Neuron (in vitro differentiated cells): ENCODE data around the gene GPR89B.
"Not testable (repeated sequence)": the region's sequence is repeated elsewhere in the genome, so short reads cannot be mapped to it uniquely, and the experiment has no call there.

ENCODE experiments used
- H2AFZ ChIP-seq: one replicate; pipeline ENCODE4 v1.6.1; 2013; ENCODE audit warnings: low read depth, mild to moderate bottlenecking, inconsistent platforms, low read length, moderate library complexity
- H3K27me3 ChIP-seq: one replicate; pipeline ENCODE4 v1.6.1; 2013; ENCODE audit warnings: low read length; ENCODE audit not compliant: insufficient read depth
- H3K36me3 ChIP-seq: one replicate; pipeline ENCODE4 v1.6.1; 2013; ENCODE audit warnings: low read length; ENCODE audit not compliant: insufficient read depth
- H3K4me1 ChIP-seq: one replicate; pipeline ENCODE4 v1.6.1; 2013; ENCODE audit warnings: low read length; ENCODE audit not compliant: insufficient read depth
- H3K4me3 ChIP-seq: 2 replicates; pipeline ENCODE4 v1.5.1; 2013; ENCODE audit warnings: mild to moderate bottlenecking, low read length, moderate library complexity
- H3K9me3 ChIP-seq: one replicate; pipeline ENCODE4 v1.6.1; 2013; ENCODE audit warnings: low read length

The GPR89B gene

GRCh38 chr1:148014289-148015200 lies 86.3 kb downstream of the GPR89B start:
- H3K4me1 ChIP-seq, H3K9me3 ChIP-seq, H3K36me3 ChIP-seq, H2AFZ ChIP-seq, H3K4me3 ChIP-seq, H3K27me3 ChIP-seq: not testable (repeated sequence)

- H3K4me3 ChIP-seq, H3K36me3 ChIP-seq: not testable (repeated sequence)
Observed at GRCh38 chr1:148024918-148025317, 96.7 kb downstream of the GPR89B start.

DNA sequence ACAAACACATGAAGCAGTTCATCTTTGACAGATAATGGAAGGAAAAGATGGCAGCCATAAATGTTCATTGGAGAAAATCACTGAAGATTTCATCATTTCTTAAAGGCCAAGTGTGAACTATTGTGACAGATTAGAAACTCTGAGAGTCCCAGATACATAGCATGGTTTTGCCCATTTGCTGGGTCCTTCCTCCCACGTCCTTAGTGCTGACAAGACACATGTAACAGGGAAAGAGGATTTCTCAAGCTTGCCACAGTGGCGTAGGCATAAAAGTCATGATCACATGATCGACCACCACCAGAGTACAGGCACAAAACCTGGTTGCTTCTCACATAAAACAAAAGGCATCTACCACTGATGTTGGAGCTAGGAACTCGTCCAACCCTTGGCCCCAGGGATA lies 98.8 kb downstream of the GPR89B start:
- H3K4me3 ChIP-seq, H3K27me3 ChIP-seq, H3K36me3 ChIP-seq, H2AFZ ChIP-seq, H3K4me1 ChIP-seq, H3K9me3 ChIP-seq: not testable (repeated sequence)

More at GRCh38 chr1:148024918-148025317, 96.7 kb downstream of the GPR89B start:
- H2AFZ ChIP-seq, H3K9me3 ChIP-seq, H3K27me3 ChIP-seq, H3K4me1 ChIP-seq: not testable (repeated sequence)

DNA sequence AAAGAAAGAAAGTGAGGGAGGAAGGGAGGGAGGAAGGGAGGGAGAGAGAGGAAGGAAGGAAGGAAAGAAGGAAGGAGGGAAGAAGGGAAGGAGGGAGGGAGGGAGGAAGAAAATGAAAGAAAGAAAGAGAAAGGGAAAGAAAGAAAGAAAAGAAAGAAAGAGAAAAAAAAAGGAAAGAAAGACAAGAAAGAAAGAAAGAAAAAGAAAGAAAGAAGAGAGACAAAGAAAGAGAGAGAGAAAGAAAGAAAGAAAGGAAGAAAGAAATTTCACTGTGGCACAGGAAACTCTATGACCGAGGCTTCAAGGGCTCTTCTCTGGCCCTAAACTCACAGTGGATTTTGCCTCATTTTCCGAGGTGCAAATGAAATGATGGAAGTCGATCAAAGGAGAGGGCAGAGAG lies 104.0 kb downstream of the GPR89B start:
- not testable (repeated sequence) for H2AFZ ChIP-seq, H3K36me3 ChIP-seq, H3K9me3 ChIP-seq, H3K4me3 ChIP-seq, H3K4me1 ChIP-seq, H3K27me3 ChIP-seq

DNA sequence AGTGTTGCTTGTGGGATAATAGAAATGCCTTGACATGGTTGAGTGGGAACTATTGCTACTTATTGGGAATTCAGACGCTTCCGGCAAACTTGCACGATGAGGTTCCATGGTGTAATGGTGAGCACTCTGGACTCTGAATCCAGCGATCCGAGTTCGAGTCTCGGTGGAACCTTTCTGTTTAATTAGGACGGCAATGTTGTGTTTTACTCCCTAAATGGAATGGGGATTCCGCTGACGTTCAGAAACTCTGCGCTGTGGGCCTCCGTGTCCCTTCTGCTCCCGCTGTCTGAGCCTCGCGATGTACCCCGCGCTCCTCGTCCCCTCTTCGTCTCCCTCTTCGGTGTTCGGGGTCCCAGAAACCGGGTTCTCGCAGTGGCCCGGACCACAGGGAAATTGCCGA lies 104.5 kb downstream of the GPR89B start:
- not testable (repeated sequence) for H3K4me1 ChIP-seq, H3K4me3 ChIP-seq, H3K27me3 ChIP-seq

DNA sequence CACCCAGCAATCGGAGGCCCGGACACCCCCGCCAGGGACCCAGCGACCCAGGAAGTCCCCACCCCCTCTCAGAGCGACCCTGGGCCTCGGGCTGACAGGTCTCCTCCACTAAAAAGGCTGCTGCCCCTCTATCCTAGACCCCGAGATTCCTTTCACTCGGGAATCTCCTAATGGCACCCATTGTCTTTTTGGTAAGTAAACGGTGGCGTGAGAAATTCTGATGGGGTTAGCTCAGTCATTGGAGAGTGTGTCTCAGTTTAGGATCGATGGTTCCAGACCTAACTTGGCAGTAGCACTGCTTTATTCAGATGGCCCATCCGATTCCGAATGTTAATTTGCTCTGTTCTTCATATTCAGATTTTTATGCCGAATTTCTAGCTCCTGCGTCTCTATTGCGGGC lies 104.9 kb downstream of the GPR89B start:
- H3K27me3 ChIP-seq, H3K4me3 ChIP-seq, H2AFZ ChIP-seq, H3K36me3 ChIP-seq, H3K4me1 ChIP-seq, H3K9me3 ChIP-seq: not testable (repeated sequence)

More for the DNA sequence above, 104.5 kb downstream of the GPR89B start:
- H3K36me3 ChIP-seq, H2AFZ ChIP-seq, H3K9me3 ChIP-seq: not testable (repeated sequence)

- not testable (repeated sequence) for H3K4me1 ChIP-seq, H3K27me3 ChIP-seq, H3K36me3 ChIP-seq, H3K4me3 ChIP-seq, H3K9me3 ChIP-seq, H2AFZ ChIP-seq
Observed at GRCh38 chr1:148037850-148038461, 109.7 kb downstream of the GPR89B start.

DNA sequence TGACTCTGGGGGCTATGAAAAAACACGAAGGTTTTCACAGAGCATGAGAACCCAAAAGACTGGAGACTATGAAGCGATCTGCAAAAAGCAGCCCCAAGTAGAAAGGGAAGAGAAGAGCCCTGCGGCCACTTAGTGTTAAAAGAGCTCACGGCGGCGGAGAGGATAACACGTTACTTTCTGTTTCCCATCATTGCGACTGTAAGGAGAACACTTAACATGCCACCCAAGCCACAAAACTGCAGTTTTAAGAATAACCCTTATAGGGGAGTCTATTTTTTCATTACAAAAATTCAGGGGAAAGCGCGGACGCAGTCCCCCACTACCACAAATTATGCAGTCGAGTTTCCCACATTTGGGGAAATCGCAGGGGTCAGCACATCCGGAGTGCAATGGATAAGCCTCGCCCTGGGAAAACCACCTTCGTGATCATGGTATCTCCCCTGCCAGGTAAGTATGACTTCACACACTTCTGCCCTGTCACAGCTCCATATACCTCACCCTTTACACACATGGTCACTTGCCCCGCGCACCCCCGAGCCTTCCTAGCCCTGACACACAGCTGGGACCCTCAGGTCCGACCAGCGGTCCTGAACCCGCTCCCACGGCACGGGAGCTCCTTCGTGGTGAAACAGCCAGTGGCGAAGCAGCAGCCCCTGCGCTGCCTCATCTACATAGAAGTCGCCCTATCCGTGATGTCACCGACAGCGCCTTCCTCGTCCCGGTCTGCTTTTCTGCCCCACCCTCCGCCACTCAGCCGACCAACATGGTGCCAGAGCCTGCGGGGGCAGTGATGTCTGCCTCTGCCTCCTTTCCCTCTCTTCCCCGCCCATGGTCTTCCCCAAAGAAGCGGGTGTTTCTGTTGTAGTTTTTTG lies 110.5 kb downstream of the GPR89B start:
- H3K4me3 ChIP-seq, H3K27me3 ChIP-seq, H3K9me3 ChIP-seq, H3K36me3 ChIP-seq, H2AFZ ChIP-seq, H3K4me1 ChIP-seq: not testable (repeated sequence)
